HepG2 (cell line): ENCODE data around the gene VEGFB. TPM values are rescaled to one million over a fixed set of nuclear protein-coding genes. Genes with fewer than 3 reads are reported as not detected.

ENCODE experiments used
- ATAC-seq: fragments of 200-7000 bp; cut with Tn5 transposase; 3 replicates; pipeline ENCODE4 v1.9.1; 2020; ENCODE audit warnings: mild to moderate bottlenecking, moderate library complexity
- Bru-seq: library from RNA; stranded (reverse); fragments of 400-500 nt; gene quantifications from one replicate; lab custom pipeline; 2021; lab: Mats Ljungman, UMichigan
- BruChase-seq, 2 experiments: library from RNA; stranded (reverse); fragments of 400-500 nt; gene quantifications; one replicate each; lab custom pipeline; 2021; lab: Mats Ljungman, UMichigan
- BruUV-seq: library from RNA; stranded (reverse); fragments of 400-500 nt; replicated peaks from 2 replicates; lab custom pipeline; 2021; lab: Mats Ljungman, UMichigan
- CTCF ChIA-PET: fragments of 300-600 bp; formaldehyde crosslinking; extraction: SDS; loops from one replicate; lab custom pipeline; 2021; ENCODE audit warnings: low total read pairs, inconsistent platforms, low intra/inter-chr PET ratio; lab: Yijun Ruan, JAX
- POLR2A ChIA-PET: fragments of 350-600 bp; sonication (Branson Sonifier 250); formaldehyde crosslinking; loops from one replicate; lab custom pipeline; 2020; ENCODE audit warnings: antibody characterized with exemption, inconsistent platforms; lab: Yijun Ruan, JAX
- DNase-seq: peaks from one replicate; pipeline ENCODE4 v3.0.0-alpha.2; 2015; ENCODE audit warnings: low spot score
- FAIRE-seq: peaks from 3 replicates; lab custom pipeline; 2011; peaks lifted over from hg19 to GRCh38; lab: Jason Lieb, UNC
- H2AFZ ChIP-seq: one replicate; pipeline ENCODE4 v1.6.1; 2011; ENCODE audit warnings: low read length, inconsistent platforms
- H3K27ac ChIP-seq: fragments of 300-600 bp; 3 replicates; pipeline ENCODE4 v1.8.0; 2011; ENCODE audit warnings: mixed run types, mild to moderate bottlenecking, mixed read lengths, low read length, inconsistent platforms; ENCODE audit not compliant: insufficient read depth; ENCODE audit errors: extremely low read length
- H3K27me3 ChIP-seq, 2 experiments: fragments of 200-600 bp in 1 of 2; 2 replicates in 1 of 2; 3 replicates in 1 of 2; pipeline versions ENCODE4 v1.6.0 to v1.8.0; 2011; ENCODE audit warnings: low read length in 2 of 2, mild to moderate bottlenecking in 2 of 2, moderate library complexity in 2 of 2, inconsistent platforms in 1 of 2; ENCODE audit not compliant: insufficient read depth in 2 of 2, control insufficient read depth in 1 of 2
- H3K36me3 ChIP-seq, 2 experiments: fragments of 200-600 bp in 1 of 2; replicated peaks in 1 of 2; 2 replicates in 1 of 2; 3 replicates in 1 of 2; pipeline versions ENCODE4 v1.5.1 to v1.8.0; 2011; ENCODE audit warnings: low read length in 2 of 2, inconsistent platforms in 1 of 2; ENCODE audit not compliant: insufficient read depth in 2 of 2, control insufficient read depth in 1 of 2
- H3K4me1 ChIP-seq: 2 replicates; pipeline ENCODE4 v1.5.1; 2012; ENCODE audit warnings: low read length, inconsistent platforms; ENCODE audit not compliant: insufficient read depth
- H3K4me2 ChIP-seq: 2 replicates; pipeline ENCODE4 v1.6.0; 2011; ENCODE audit warnings: low read depth, low read length, inconsistent platforms
- H3K4me3 ChIP-seq, 3 experiments: fragments of 200-600 bp in 1 of 3; sonication (generic), shearing (Covaris generic) in 1 of 3; replicated peaks in 1 of 3; 2 replicates each; pipeline ENCODE4 v1.5.1; 2011 to 2016; ENCODE audit warnings: low read length in 3 of 3, inconsistent platforms in 2 of 3, low read depth in 2 of 3, mild to moderate bottlenecking in 2 of 3, control low read depth in 1 of 3, mixed read lengths in 1 of 3; ENCODE audit not compliant: insufficient read depth in 1 of 3
- H3K79me2 ChIP-seq: one replicate; pipeline ENCODE4 v1.6.1; 2011; ENCODE audit warnings: low read length, inconsistent platforms; ENCODE audit not compliant: insufficient read depth
- H3K9ac ChIP-seq: 2 replicates; pipeline ENCODE4 v1.6.0; 2011; ENCODE audit warnings: mild to moderate bottlenecking, low read depth, low read length, inconsistent platforms; ENCODE audit not compliant: insufficient read depth
- H3K9me3 ChIP-seq: 2 replicates; pipeline ENCODE4 v1.5.1; 2012; ENCODE audit warnings: mild to moderate bottlenecking, low read length
- H4K20me1 ChIP-seq: 2 replicates; pipeline ENCODE4 v1.6.0; 2011; ENCODE audit warnings: inconsistent platforms, mild to moderate bottlenecking, low read length, moderate library complexity; ENCODE audit not compliant: insufficient read depth
- ARID4A ChIP-seq: sonication (generic); formaldehyde crosslinking; IDR thresholded peaks from 2 replicates; pipeline ENCODE4 v1.5.0; 2020; ENCODE audit warnings: mild to moderate bottlenecking, missing genetic modification reagents, borderline replicate concordance
- CEBPB ChIP-seq: IDR thresholded peaks from 2 replicates; pipeline ENCODE4 v1.6.1; 2011; ENCODE audit warnings: low read depth, low read length, improper control_type of control experiment, borderline replicate concordance
- KMT2B ChIP-seq: IDR thresholded peaks from 2 replicates; pipeline ENCODE4 v1.6.1; 2016; ENCODE audit warnings: missing genetic modification reagents, missing compliant biosample characterization
- MTA1 ChIP-seq: sonication (generic); formaldehyde crosslinking; IDR thresholded peaks from 2 replicates; pipeline ENCODE4 v1.4.0; 2020; ENCODE audit warnings: missing genetic modification reagents, mild to moderate bottlenecking, borderline replicate concordance
- MTERF4 ChIP-seq: sonication (generic); formaldehyde crosslinking; IDR thresholded peaks from 2 replicates; pipeline ENCODE4 v1.8.0; 2023; ENCODE audit warnings: mild to moderate bottlenecking, missing genetic modification reagents
- RARA ChIP-seq: IDR thresholded peaks from 2 replicates; pipeline ENCODE4 v1.6.1; 2016; ENCODE audit warnings: missing genetic modification reagents, missing compliant biosample characterization
- SAP130 ChIP-seq: IDR thresholded peaks from 2 replicates; pipeline ENCODE4 v1.6.1; 2016; ENCODE audit warnings: low read depth
- SNAPC2 ChIP-seq: sonication (generic); formaldehyde crosslinking; IDR thresholded peaks from 2 replicates; pipeline ENCODE4 v1.8.1; 2022; ENCODE audit warnings: mild to moderate bottlenecking, missing genetic modification reagents
- ZSCAN25 ChIP-seq: sonication (generic); formaldehyde crosslinking; IDR thresholded peaks from 2 replicates; pipeline ENCODE4 v1.8.0; 2022; ENCODE audit warnings: mild to moderate bottlenecking, missing genetic modification reagents
- ZSCAN31 ChIP-seq: sonication (generic); formaldehyde crosslinking; IDR thresholded peaks from 2 replicates; pipeline ENCODE4 v1.5.0; 2020; ENCODE audit warnings: low read depth, mild to moderate bottlenecking, missing genetic modification reagents
- WGBS: methylation state at CpG from one replicate; pipeline ENCODE4 v1.1.6; 2017; ENCODE audit warnings: low lambda C conversion rate; 5-methylcytosine and 5-hydroxymethylcytosine counted together
- in situ Hi-C: cut with HindIII; loops from 2 replicates; pipeline ENCODE4 v1.10.0; 2017; ENCODE audit warnings: low pct_unique_long_range_greater_than_20kb; ENCODE audit not compliant: extremely low pct_ligation_motif_present
- intact Hi-C: fragments of 100-400 bp; cut with micrococcal nuclease; formaldehyde crosslinking; loops from one replicate; pipeline ENCODE4 v1.10.0; 2022; ENCODE audit not compliant: unreplicated experiment
- long read RNA-seq, 2 experiments: library from RNA in 1 of 2; library from polyadenylated mRNA in 1 of 2; stranded (forward) in 1 of 2; unstranded in 1 of 2; transcript quantifications; one replicate each; pipeline ENCODE4 v2.0.0, GENCODE V29; 2019 to 2022
- polyA minus RNA-seq, 3 experiments: library from RNA; depleted of rRNA, polyadenylated mRNA; stranded (reverse); fragments of >200 nt; gene quantifications; 2 replicates each; pipeline ENCODE4 v1.2.3, GENCODE V29; 2011; ENCODE audit warnings: low replicate concordance in 1 of 3
- polyA plus RNA-seq, 8 experiments: library from polyadenylated mRNA; depleted of rRNA in 3 of 8; stranded (reverse) in 7 of 8; unstranded in 1 of 8; fragments of >200 nt; fragmentation: Illumina TruSeq in 4 of 8; extraction: Trizol in 4 of 8; gene quantifications; 2 replicates each; pipeline versions ENCODE4 v1.2.1 to v1.2.3, GENCODE V29; 2011 to 2016; ENCODE audit warnings: low read depth in 4 of 8, missing spikeins in 1 of 8, mixed read lengths in 1 of 8; ENCODE audit not compliant: insufficient read depth in 1 of 8
- total RNA-seq, 5 experiments: library from RNA; depleted of rRNA; stranded (reverse); fragments of >200 nt; fragmentation: Illumina TruSeq; extraction: Trizol; gene quantifications; 2 replicates each; pipeline ENCODE4 v1.2.3, GENCODE V29; 2016; ENCODE audit warnings: low read depth in 1 of 5
- TF ChIP-seq, protein P1 (sequence below): IDR thresholded peaks from 2 replicates; pipeline ENCODE4 v1.6.1; 2016; ENCODE audit warnings: missing genetic modification reagents, missing compliant biosample characterization

Gene VEGFB
- 10.1 and 11.3 TPM in 2 replicates for total RNA-seq (2016; rRNA removed; fragmentation: Illumina TruSeq; extraction: Trizol)
- 33.3 and 36.0 TPM in 2 replicates for total RNA-seq (2016; cell fraction: cytosol; rRNA removed; fragmentation: Illumina TruSeq; extraction: Trizol; ENCODE audit: low read depth)
- 7.7 and 10.8 TPM in 2 replicates for total RNA-seq (2016; cell fraction: insoluble cytoplasmic fraction; rRNA removed; fragmentation: Illumina TruSeq; extraction: Trizol)
- total RNA-seq (2016; cell fraction: membrane; rRNA removed; fragmentation: Illumina TruSeq; extraction: Trizol): 38.1 and 42.4 TPM in 2 replicates
- 6.0 and 7.4 TPM in 2 replicates for total RNA-seq (2016; cell fraction: nucleus; rRNA removed; fragmentation: Illumina TruSeq; extraction: Trizol)
- 9.0 and 10.8 TPM in 2 replicates for polyA plus RNA-seq (2011; rRNA removed)
- 6.4 and 7.2 TPM in 2 replicates for polyA plus RNA-seq (2011; cell fraction: cytosol; rRNA removed)
- 14.7 and 17.2 TPM in 2 replicates for polyA plus RNA-seq (2011; cell fraction: nucleus; rRNA removed)
- polyA plus RNA-seq (2012): 40.4 and 54.0 TPM in 2 replicates
- polyA plus RNA-seq (2016; cell fraction: cytosol; fragmentation: Illumina TruSeq; extraction: Trizol; ENCODE audit: low read depth): 75.5 and 81.3 TPM in 2 replicates
- 19.0 and 24.4 TPM in 2 replicates for polyA plus RNA-seq (2016; cell fraction: insoluble cytoplasmic fraction; fragmentation: Illumina TruSeq; extraction: Trizol; ENCODE audit: low read depth)
- 73.2 and 75.8 TPM in 2 replicates for polyA plus RNA-seq (2016; cell fraction: membrane; fragmentation: Illumina TruSeq; extraction: Trizol; ENCODE audit: low read depth)
- 29.2 and 36.6 TPM in 2 replicates for polyA plus RNA-seq (2016; cell fraction: nucleus; fragmentation: Illumina TruSeq; extraction: Trizol; ENCODE audit: insufficient read depth, low read depth)
- polyA minus RNA-seq (2011; rRNA and poly(A)+ RNA removed; ENCODE audit: low replicate concordance): 8.3 and 8.6 TPM in 2 replicates
- polyA minus RNA-seq (2011; cell fraction: cytosol; rRNA and poly(A)+ RNA removed): 9.6 and 10.8 TPM in 2 replicates
- 2.8 and 3.7 TPM in 2 replicates for polyA minus RNA-seq (2011; cell fraction: nucleus; rRNA and poly(A)+ RNA removed)
- Bru-seq, nascent RNA: percentile 48 among the genes with signal in this experiment
- BruChase-seq, experiment 1, labeled RNA remaining after a 6-hour chase: percentile 67 among the genes with signal in this experiment
- BruChase-seq, experiment 2, labeled RNA remaining after a 2-hour chase: percentile 59 among the genes with signal in this experiment
- long read RNA-seq, experiment 1, partial matches to known transcripts: 2 of 6 reads
- long read RNA-seq, experiment 1, other reads (novel, unspliced or antisense): 2 of 6 reads
- long read RNA-seq, experiment 2, transcript VEGFB-201 (7 exons, 1,380 nt): major isoform, 69 of 96 reads
- long read RNA-seq, experiment 2, transcript VEGFB-202 (7 exons, 979 nt): minor isoform, 7 of 96 reads
- long read RNA-seq, experiment 2, partial matches to known transcripts: 12 of 96 reads
- long read RNA-seq, experiment 2, other reads (novel, unspliced or antisense): 8 of 96 reads

- peak; percentile 8; the same call in 2 of the 3 replicates for ATAC-seq
- POLR2A ChIA-PET: interaction anchor here (1.6 to 1.8 kb wide), 2 partner anchors 8 to 12 kb away, joined by 6 to 7 read pairs; partner anchors contain the start of genes NUDT22 and TRPT1
- Histone ChIP-seq H3K4me1 (peaks cover 74% of the 10 kb centered on the region), H2AFZ (no peak within 1 kb of the TSS), H3K79me2 (peaks cover 3% of the 10 kb centered on the region), H3K36me3 (no peaks in the 10 kb centered on the region; a peak in 1 of 5 replicates), H3K4me3 (peak within 1 kb of the TSS; percentile 60 to 80 (median 76)), H3K27ac (peak within 1 kb of the TSS; percentile 43), H3K9me3 (no peaks in the 10 kb centered on the region), H3K27me3 (no peaks in the 10 kb centered on the region), H3K9ac (peak within 1 kb of the TSS; percentile 68), H3K4me2 (peak within 1 kb of the TSS; percentile 76), H4K20me1 (no peaks in the 10 kb centered on the region)
- intact Hi-C loops: no loop called here
- WGBS: 12% methylated on average over 12 of the region's 62 CpGs
- in situ Hi-C loops: no loop called here
- no TSS peak for BruUV-seq
- CTCF ChIA-PET: no interaction called here
- no peak for DNase-seq
- no peak for FAIRE-seq
- TF ChIP-seq MTA1 (CRISPR knock-in tag): no peak
- TF ChIP-seq SNAPC2 (CRISPR knock-in tag): 0 out of 2 replicates have a peak, but pooled peaks have one; percentile 5
- TF ChIP-seq ZSCAN31 (CRISPR knock-in tag): no peak
- peak; percentile 7; the same call in 1 of the 2 replicates for TF ChIP-seq RARA
- 0 out of 2 replicates have a peak, but pooled peaks have one; percentile 25 for TF ChIP-seq ZSCAN25 (CRISPR knock-in tag)
- TF ChIP-seq ARID4A (CRISPR knock-in tag): peak; percentile 42
- TF ChIP-seq SAP130 (CRISPR knock-in tag): peak; percentile 28; the same call in 1 of the 2 replicates
- TF ChIP-seq KMT2B (CRISPR knock-in tag): no peak
- peak; percentile 41; the same call in 1 of the 2 replicates for TF ChIP-seq MTERF4 (CRISPR knock-in tag)
- TF ChIP-seq CEBPB: no peak
- TF ChIP-seq, protein P1, sequence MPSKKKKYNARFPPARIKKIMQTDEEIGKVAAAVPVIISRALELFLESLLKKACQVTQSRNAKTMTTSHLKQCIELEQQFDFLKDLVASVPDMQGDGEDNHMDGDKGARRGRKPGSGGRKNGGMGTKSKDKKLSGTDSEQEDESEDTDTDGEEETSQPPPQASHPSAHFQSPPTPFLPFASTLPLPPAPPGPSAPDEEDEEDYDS (CRISPR knock-in tag): 0 out of 2 replicates have a peak, but pooled peaks have one; percentile 41
Measured at GRCh38 chr11:64233913-64234586, at the start of gene VEGFB. Gene VEGFB (plus strand): TSS chr11:64234584. CDS start chr11:64234834, 250 bp downstream.
